ENCODE results near the gene B3GALT5.
"Not testable (repeated sequence)": the region's sequence is repeated elsewhere in the genome, so short reads cannot be mapped to it uniquely, and the experiment has no call there.

B3GALT5 gene

DNA sequence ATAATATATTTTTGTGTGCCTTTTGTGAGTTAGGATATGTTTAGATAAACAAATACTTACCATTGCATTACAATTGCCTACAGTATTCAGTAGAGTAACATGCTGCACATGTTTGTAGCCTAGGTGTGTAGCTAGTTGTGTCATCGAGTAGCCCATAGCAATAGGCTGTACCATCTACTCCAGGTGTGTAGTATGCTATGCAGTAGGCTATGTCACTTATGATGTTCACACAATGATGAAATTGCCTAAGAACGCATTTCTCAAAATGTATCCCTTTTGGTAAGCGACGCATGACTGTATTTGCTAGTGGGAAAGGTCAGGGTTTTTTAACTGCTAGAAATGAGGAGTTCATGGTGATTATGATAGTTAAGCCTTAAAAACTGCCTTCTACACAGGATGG lies 30.0 kb upstream of the B3GALT5 start:
- Histone ChIP-seq H3K9ac (ENCODE audit: low read length) (no peak overlapping the region), H4K20me1 (ENCODE audit: insufficient read depth, low read length) (no peaks in the 10 kb centered on the region), H3F3A (ENCODE audit: insufficient read depth, low read length) (no peaks in the 10 kb centered on the region), H3K4me1 (ENCODE audit: low read length) (no peaks in the 10 kb centered on the region), H3K9me2 (replicated peaks; ENCODE audit: insufficient read depth, low read length) (no peaks in the 10 kb centered on the region; the same call in 1 of the 2 replicates), H3K9me3 (replicated peaks; ENCODE audit: insufficient read depth, low read length) (no peaks in the 10 kb centered on the region), H3K4me3 (ENCODE audit: low read length) (no peak overlapping the region), H2AFZ (ENCODE audit: low read length) (no peak overlapping the region), H3K79me2 (ENCODE audit: low read length) (no peaks in the 10 kb centered on the region), H3K36me3 (replicated peaks; ENCODE audit: insufficient read depth, low read length) (no peaks in the 10 kb centered on the region), H3K4me2 (ENCODE audit: low read depth, low read length) (no peak overlapping the region), H3K27me3 (replicated peaks; ENCODE audit: insufficient read depth, low read length) (no peaks in the 10 kb centered on the region), H3K27ac (ENCODE audit: low read length) (no peak overlapping the region)
- DNase-seq = no peak
- TF ChIP-seq EZH2phosphoT487 (IDR thresholded peaks at IDR 0.05; ENCODE audit: low read length) (no peak), EZH2 (optimal IDR thresholded peaks at IDR 0.05; ENCODE audit: low read depth, low read length) (no peak)
- TF ChIP-seq, protein P1, sequence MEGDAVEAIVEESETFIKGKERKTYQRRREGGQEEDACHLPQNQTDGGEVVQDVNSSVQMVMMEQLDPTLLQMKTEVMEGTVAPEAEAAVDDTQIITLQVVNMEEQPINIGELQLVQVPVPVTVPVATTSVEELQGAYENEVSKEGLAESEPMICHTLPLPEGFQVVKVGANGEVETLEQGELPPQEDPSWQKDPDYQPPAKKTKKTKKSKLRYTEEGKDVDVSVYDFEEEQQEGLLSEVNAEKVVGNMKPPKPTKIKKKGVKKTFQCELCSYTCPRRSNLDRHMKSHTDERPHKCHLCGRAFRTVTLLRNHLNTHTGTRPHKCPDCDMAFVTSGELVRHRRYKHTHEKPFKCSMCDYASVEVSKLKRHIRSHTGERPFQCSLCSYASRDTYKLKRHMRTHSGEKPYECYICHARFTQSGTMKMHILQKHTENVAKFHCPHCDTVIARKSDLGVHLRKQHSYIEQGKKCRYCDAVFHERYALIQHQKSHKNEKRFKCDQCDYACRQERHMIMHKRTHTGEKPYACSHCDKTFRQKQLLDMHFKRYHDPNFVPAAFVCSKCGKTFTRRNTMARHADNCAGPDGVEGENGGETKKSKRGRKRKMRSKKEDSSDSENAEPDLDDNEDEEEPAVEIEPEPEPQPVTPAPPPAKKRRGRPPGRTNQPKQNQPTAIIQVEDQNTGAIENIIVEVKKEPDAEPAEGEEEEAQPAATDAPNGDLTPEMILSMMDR (IDR thresholded peaks at IDR 0.05; ENCODE audit: low read length) = no peak

DNA sequence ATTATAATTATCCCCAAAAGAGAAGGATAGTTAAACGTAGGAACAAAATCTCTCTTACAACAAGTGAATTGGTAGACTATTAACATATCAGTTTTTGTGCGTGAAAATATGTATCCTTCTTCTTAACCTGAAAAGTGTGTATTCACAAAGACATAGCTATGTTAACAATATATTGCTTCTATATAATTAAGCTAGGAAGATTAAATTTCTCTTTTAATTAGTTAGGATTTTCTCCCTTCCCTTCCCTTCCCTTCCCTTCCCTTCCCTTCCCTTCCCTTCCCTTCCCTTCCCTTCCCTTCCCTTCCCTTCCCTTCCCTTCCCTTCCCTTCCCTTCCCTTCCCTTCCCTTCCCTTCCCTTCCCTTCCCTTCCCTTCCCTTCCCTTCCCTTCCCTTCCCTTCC lies 29.2 kb upstream of the B3GALT5 start:
- not testable (repeated sequence) for H3K27ac ChIP-seq (ENCODE audit: low read length); H3K79me2 ChIP-seq (ENCODE audit: low read length); H3K4me2 ChIP-seq (ENCODE audit: low read depth, low read length); H4K20me1 ChIP-seq (ENCODE audit: insufficient read depth, low read length); H3K36me3 ChIP-seq (replicated peaks; ENCODE audit: insufficient read depth, low read length); H3K9ac ChIP-seq (ENCODE audit: low read length); H2AFZ ChIP-seq (ENCODE audit: low read length); H3K27me3 ChIP-seq (replicated peaks; ENCODE audit: insufficient read depth, low read length); H3F3A ChIP-seq (ENCODE audit: insufficient read depth, low read length); DNase-seq; H3K4me1 ChIP-seq (ENCODE audit: low read length); H3K4me3 ChIP-seq (ENCODE audit: low read length); H3K9me3 ChIP-seq (replicated peaks; ENCODE audit: insufficient read depth, low read length); H3K9me2 ChIP-seq (replicated peaks; ENCODE audit: insufficient read depth, low read length)

DNA sequence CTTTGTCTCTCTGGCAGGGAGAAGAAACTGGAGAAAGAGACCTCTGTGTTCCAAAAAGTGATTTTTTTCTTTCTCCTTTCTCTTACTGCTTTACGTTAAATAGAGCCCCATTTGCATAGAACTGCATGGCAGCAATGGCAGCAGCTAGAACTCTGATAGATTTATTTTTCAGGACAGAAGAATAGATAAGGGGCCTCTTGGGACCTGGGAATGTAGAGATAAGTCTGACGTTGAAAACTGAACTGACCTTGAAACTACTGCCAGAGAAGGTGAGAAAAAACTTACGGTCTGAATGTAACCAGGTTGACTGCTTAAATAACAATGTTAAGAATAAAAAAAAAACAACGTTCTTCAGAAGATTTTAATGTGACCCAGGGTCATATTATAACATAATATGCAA lies 25.4 kb upstream of the B3GALT5 start:
- no peaks in the 10 kb centered on the region for H3K9me3 ChIP-seq (replicated peaks; ENCODE audit: insufficient read depth, low read length)
- no peak overlapping the region for H3K9ac ChIP-seq (ENCODE audit: low read length)
- H3K4me3 ChIP-seq (ENCODE audit: low read length) = no peak overlapping the region
- no peaks in the 10 kb centered on the region; the same call in 1 of the 2 replicates for H3K9me2 ChIP-seq (replicated peaks; ENCODE audit: insufficient read depth, low read length)
- H3F3A ChIP-seq (ENCODE audit: insufficient read depth, low read length) = no peaks in the 10 kb centered on the region
- no peak overlapping the region for H3K4me2 ChIP-seq (ENCODE audit: low read depth, low read length)
- H3K27ac ChIP-seq (ENCODE audit: low read length) = no peak overlapping the region
- no peak for DNase-seq
- no peaks in the 10 kb centered on the region for H3K79me2 ChIP-seq (ENCODE audit: low read length)
- H3K27me3 ChIP-seq (replicated peaks; ENCODE audit: insufficient read depth, low read length) = no peaks in the 10 kb centered on the region
- no peaks in the 10 kb centered on the region for H3K4me1 ChIP-seq (ENCODE audit: low read length)
- TF ChIP-seq EZH2phosphoT487 (IDR thresholded peaks at IDR 0.05; ENCODE audit: low read length) = no peak
- no peak for TF ChIP-seq EZH2 (optimal IDR thresholded peaks at IDR 0.05; ENCODE audit: low read depth, low read length)
- TF ChIP-seq, protein P1 (IDR thresholded peaks at IDR 0.05; ENCODE audit: low read length) = no peak
- no peaks in the 10 kb centered on the region for H4K20me1 ChIP-seq (ENCODE audit: insufficient read depth, low read length)
- no peak overlapping the region for H2AFZ ChIP-seq (ENCODE audit: low read length)
- no peaks in the 10 kb centered on the region for H3K36me3 ChIP-seq (replicated peaks; ENCODE audit: insufficient read depth, low read length)

DNA sequence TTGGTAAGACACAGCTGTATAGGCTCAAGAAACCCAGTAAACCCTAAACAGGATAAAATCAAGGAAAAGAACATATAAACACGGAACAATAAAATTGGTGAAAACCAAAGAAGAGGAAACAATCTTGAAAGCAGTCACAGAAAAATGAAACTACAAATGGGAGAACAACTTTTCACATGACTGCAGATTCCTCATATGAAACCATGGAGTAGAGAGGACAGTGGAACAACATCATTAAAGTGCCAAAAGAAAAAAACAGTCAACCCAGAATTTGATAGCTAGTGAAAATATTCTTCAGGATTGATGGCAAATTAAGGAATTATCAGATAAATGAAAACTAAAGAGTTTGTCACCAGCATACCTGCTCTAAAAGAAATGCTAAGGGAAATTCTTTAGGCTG lies 23.9 kb upstream of the B3GALT5 start:
- no peaks in the 10 kb centered on the region for H3K4me1 ChIP-seq (ENCODE audit: low read length)
- H3K79me2 ChIP-seq (ENCODE audit: low read length) = no peaks in the 10 kb centered on the region
- no peaks in the 10 kb centered on the region for H3F3A ChIP-seq (ENCODE audit: insufficient read depth, low read length)
- TF ChIP-seq EZH2phosphoT487 (IDR thresholded peaks at IDR 0.05; ENCODE audit: low read length) (no peak), EZH2 (optimal IDR thresholded peaks at IDR 0.05; ENCODE audit: low read depth, low read length) (no peak)
- TF ChIP-seq, protein P1 (IDR thresholded peaks at IDR 0.05; ENCODE audit: low read length) = no peak
- H3K9me3 ChIP-seq (replicated peaks; ENCODE audit: insufficient read depth, low read length) = no peaks in the 10 kb centered on the region
- H2AFZ ChIP-seq (ENCODE audit: low read length) = no peak overlapping the region
- H3K36me3 ChIP-seq (replicated peaks; ENCODE audit: insufficient read depth, low read length) = no peaks in the 10 kb centered on the region
- H3K4me3 ChIP-seq (ENCODE audit: low read length) = no peak overlapping the region
- DNase-seq = no peak
- no peak overlapping the region for H3K4me2 ChIP-seq (ENCODE audit: low read depth, low read length)
- H4K20me1 ChIP-seq (ENCODE audit: insufficient read depth, low read length) = no peaks in the 10 kb centered on the region
- no peak overlapping the region for H3K9ac ChIP-seq (ENCODE audit: low read length)
- no peaks in the 10 kb centered on the region for H3K27me3 ChIP-seq (replicated peaks; ENCODE audit: insufficient read depth, low read length)
- H3K27ac ChIP-seq (ENCODE audit: low read length) = no peak overlapping the region
- H3K9me2 ChIP-seq (replicated peaks; ENCODE audit: insufficient read depth, low read length) = no peaks in the 10 kb centered on the region; the same call in 1 of the 2 replicates

All from MM.1S (cell line).